SU-DHL-6 (cell line): Measurements from ENCODE around the gene TMEM250.

Source experiments
- H2AFZ ChIP-seq: fragments of 200-600 bp; sonication (generic); 2 replicates; pipeline ENCODE4 v1.6.1; 2014; ENCODE audit warnings: low read depth, mild to moderate bottlenecking, moderate library complexity, mixed read lengths, antibody characterized with exemption, low read length; ENCODE audit not compliant: severe bottlenecking
- H3F3A ChIP-seq: fragments of 200-600 bp; shearing (Covaris generic); 2 replicates; pipeline ENCODE4 v1.6.0; 2016; ENCODE audit warnings: antibody characterized with exemption, mild to moderate bottlenecking; ENCODE audit not compliant: insufficient read depth
- H3K27ac ChIP-seq: fragments of 200-600 bp; sonication (generic); 2 replicates; pipeline ENCODE4 v1.5.1; 2016; ENCODE audit warnings: low read depth, mild to moderate bottlenecking, low read length, moderate library complexity, mixed read lengths
- H3K27me3 ChIP-seq: fragments of 200-600 bp; sonication (generic), shearing (Covaris generic); 2 replicates; pipeline ENCODE4 v1.6.0; 2014; ENCODE audit warnings: mild to moderate bottlenecking, low read length
- H3K36me3 ChIP-seq: fragments of 200-600 bp; sonication (generic); 2 replicates; pipeline ENCODE4 v1.6.1; 2014; ENCODE audit warnings: mild to moderate bottlenecking, low read length, mixed read lengths
- H3K4me2 ChIP-seq: fragments of 300-600, 200-600 bp; shearing (Covaris generic), sonication (generic); 2 replicates; pipeline ENCODE4 v1.6.0; 2014; ENCODE audit warnings: low read length, low read depth, mild to moderate bottlenecking; ENCODE audit not compliant: poor library complexity, severe bottlenecking
- H3K4me3 ChIP-seq: fragments of 200-600 bp; sonication (generic); 2 replicates; pipeline ENCODE4 v1.5.1; 2014; ENCODE audit warnings: antibody characterized with exemption, low read length, mild to moderate bottlenecking, mixed read lengths; ENCODE audit not compliant: insufficient read depth, poor library complexity, severe bottlenecking
- H3K79me2 ChIP-seq: fragments of 200-600 bp; sonication (generic); 2 replicates; pipeline ENCODE4 v1.6.1; 2014; ENCODE audit warnings: mild to moderate bottlenecking, low read length, moderate library complexity; ENCODE audit not compliant: insufficient read depth
- H3K9ac ChIP-seq: fragments of 200-600 bp; sonication (generic); 2 replicates; pipeline ENCODE4 v1.7.0; 2014; ENCODE audit warnings: mild to moderate bottlenecking, low read length
- H3K9me2 ChIP-seq: fragments of 200-600 bp; sonication (generic); replicated peaks from 2 replicates; pipeline ENCODE4 v1.6.1; 2014; ENCODE audit warnings: low read length; ENCODE audit not compliant: insufficient read depth
- H3K9me3 ChIP-seq: fragments of 200-600 bp; sonication (generic); 2 replicates; pipeline ENCODE4 v1.6.1; 2014; ENCODE audit warnings: low read length, mixed read lengths; ENCODE audit not compliant: insufficient read depth
- H4K20me1 ChIP-seq: fragments of 200-600 bp; sonication (generic); 2 replicates; pipeline ENCODE4 v1.6.1; 2014; ENCODE audit warnings: low read depth, mild to moderate bottlenecking, antibody characterized with exemption, low read length, moderate library complexity, mixed read lengths
- CTCF ChIP-seq: fragments of 200-600 bp; sonication (generic); IDR thresholded peaks from one replicate; pipeline ENCODE4 v1.5.1; 2017; ENCODE audit warnings: antibody characterized with exemption, mild to moderate bottlenecking, low read length, moderate library complexity; ENCODE audit not compliant: insufficient read depth, poor library complexity, severe bottlenecking
- EZH2phosphoT487 ChIP-seq: fragments of 200-600 bp; sonication (generic), shearing (Covaris generic); conservative IDR thresholded peaks from 2 replicates; pipeline ENCODE4 v1.6.1; 2018; ENCODE audit warnings: mild to moderate bottlenecking, antibody characterized with exemption, low read length, moderate library complexity, mixed read lengths

The TMEM250 gene

GRCh38 chr9:136115641-136116359 is 2.9 kb downstream of the TMEM250 start:
- TF ChIP-seq EZH2phosphoT487 (no peak), CTCF (no peak)
- Histone ChIP-seq H3K9me2 (no peaks in the 10 kb centered on the region), H3F3A (0 out of 2 replicates have a peak, but pooled peaks cover 7% of the 10 kb centered on the region), H3K9ac (no peak overlapping the region), H4K20me1 (no peaks in the 10 kb centered on the region), H3K79me2 (no peaks in the 10 kb centered on the region), H3K27me3 (no peaks in the 10 kb centered on the region), H3K27ac (no peak overlapping the region), H3K4me3 (no peak overlapping the region), H2AFZ (no peak overlapping the region), H3K9me3 (no peaks in the 10 kb centered on the region), H3K36me3 (no peaks in the 10 kb centered on the region), H3K4me2 (no peak overlapping the region)

- Histone ChIP-seq H3K4me3 (no peak overlapping the region), H3K9me3 (no peaks in the 10 kb centered on the region), H3K36me3 (no peaks in the 10 kb centered on the region), H3K4me2 (no peak overlapping the region), H3K27me3 (no peaks in the 10 kb centered on the region), H3K27ac (no peak overlapping the region), H2AFZ (no peak overlapping the region), H3K79me2 (no peaks in the 10 kb centered on the region), H3F3A (0 out of 2 replicates have a peak, but pooled peaks cover 7% of the 10 kb centered on the region), H3K9ac (no peak overlapping the region), H4K20me1 (no peaks in the 10 kb centered on the region), H3K9me2 (no peaks in the 10 kb centered on the region)
- TF ChIP-seq EZH2phosphoT487 (no peak), CTCF (no peak)
These were observed 3.5 kb downstream of the TMEM250 start for GRCh38 chr9:136115206-136115605.

GRCh38 chr9:136114610-136115009 is 4.1 kb downstream of the TMEM250 start:
- H3K4me2 ChIP-seq: no peak overlapping the region
- no peaks in the 10 kb centered on the region for H3K9me3 ChIP-seq
- H3K27me3 ChIP-seq: no peaks in the 10 kb centered on the region
- no peak overlapping the region for H2AFZ ChIP-seq
- no peaks in the 10 kb centered on the region for H3K36me3 ChIP-seq
- no peak overlapping the region for H3K27ac ChIP-seq
- H3K4me3 ChIP-seq: no peak overlapping the region
- no peaks in the 10 kb centered on the region for H3K79me2 ChIP-seq
- TF ChIP-seq EZH2phosphoT487 (no peak), CTCF (no peak)
- 0 out of 2 replicates have a peak, but pooled peaks cover 7% of the 10 kb centered on the region for H3F3A ChIP-seq
- no peaks in the 10 kb centered on the region for H4K20me1 ChIP-seq
- H3K9ac ChIP-seq: no peak overlapping the region
- H3K9me2 ChIP-seq: no peaks in the 10 kb centered on the region
